HepG2 (cell line): ENCODE data around the gene SEC14L2. TPM values are rescaled to one million over a fixed set of nuclear protein-coding genes. Genes with fewer than 3 reads are reported as not detected.

Source experiments
- ATF2 ChIP-seq: sonication (generic); formaldehyde crosslinking; IDR thresholded peaks from 2 replicates; pipeline ENCODE4 v1.4.0; 2020; ENCODE audit warnings: missing genetic modification reagents
- FOSL2 ChIP-seq: sonication (generic); formaldehyde crosslinking; IDR thresholded peaks from 2 replicates; pipeline ENCODE4 v1.4.0; 2020; ENCODE audit warnings: missing genetic modification reagents
- FOXC1 ChIP-seq: sonication (generic); formaldehyde crosslinking; IDR thresholded peaks from 2 replicates; pipeline ENCODE4 v1.8.0; 2022; ENCODE audit warnings: mild to moderate bottlenecking, missing genetic modification reagents, borderline replicate concordance
- GABPA ChIP-seq, 2 experiments: IDR thresholded peaks; 2 replicates each; pipeline ENCODE4 v1.6.1; 2011 to 2016; ENCODE audit warnings: low read depth in 2 of 2, low read length in 1 of 2, missing biosample characterization in 1 of 2, missing genetic modification characterization in 1 of 2
- HIC2 ChIP-seq: sonication (generic); formaldehyde crosslinking; IDR thresholded peaks from 2 replicates; pipeline ENCODE4 v1.9.0; 2022; ENCODE audit warnings: low read depth, missing genetic modification reagents
- HOXD1 ChIP-seq: sonication (generic); formaldehyde crosslinking; IDR thresholded peaks from 2 replicates; pipeline ENCODE4 v1.5.0; 2020; ENCODE audit warnings: missing genetic modification reagents
- IRF2 ChIP-seq: IDR thresholded peaks from 2 replicates; pipeline ENCODE4 v1.6.1; 2018; ENCODE audit warnings: missing genetic modification reagents, missing compliant biosample characterization
- MEIS1 ChIP-seq: sonication (generic); formaldehyde crosslinking; IDR thresholded peaks from 2 replicates; pipeline ENCODE4 v1.9.0; 2021; ENCODE audit warnings: mild to moderate bottlenecking, missing genetic modification reagents, moderate library complexity, borderline replicate concordance
- MIER3 ChIP-seq: IDR thresholded peaks from 2 replicates; pipeline ENCODE4 v1.6.1; 2016; ENCODE audit warnings: missing compliant biosample characterization, borderline replicate concordance
- MIXL1 ChIP-seq: IDR thresholded peaks from 2 replicates; pipeline ENCODE4 v1.6.1; 2016
- MLX ChIP-seq: IDR thresholded peaks from 2 replicates; pipeline ENCODE4 v1.6.1; 2016
- NFKBIZ ChIP-seq: IDR thresholded peaks from 2 replicates; pipeline ENCODE4 v1.6.1; 2018; ENCODE audit warnings: missing genetic modification reagents, missing compliant biosample characterization
- NR2F6 ChIP-seq, 2 experiments: IDR thresholded peaks; 2 replicates each; pipeline ENCODE4 v1.6.1; 2016; ENCODE audit warnings: antibody characterized with exemption in 1 of 2, mild to moderate bottlenecking in 1 of 2
- SIN3B ChIP-seq: fragments of 150-350 bp; IDR thresholded peaks from 2 replicates; pipeline ENCODE4 v1.6.1; 2014; ENCODE audit warnings: low read length
- SMAD3 ChIP-seq: sonication (generic); formaldehyde crosslinking; IDR thresholded peaks from 2 replicates; pipeline ENCODE4 v1.4.0; 2020; ENCODE audit warnings: missing genetic modification reagents
- SRSF1 ChIP-seq: fragments of 200-400 bp; formaldehyde crosslinking; optimal IDR thresholded peaks from 2 replicates; pipeline ENCODE3; 2017; ENCODE audit warnings: mild to moderate bottlenecking, low read depth, low read length, moderate library complexity
- SRY ChIP-seq: sonication (generic); formaldehyde crosslinking; IDR thresholded peaks from 2 replicates; pipeline ENCODE4 v1.8.0; 2022; ENCODE audit warnings: mild to moderate bottlenecking, missing genetic modification reagents
- TGIF2 ChIP-seq: IDR thresholded peaks from 2 replicates; pipeline ENCODE4 v1.6.1; 2016; ENCODE audit warnings: control low read depth, missing compliant biosample characterization
- ZFAT ChIP-seq: sonication (generic); formaldehyde crosslinking; conservative IDR thresholded peaks from 2 replicates; pipeline ENCODE4 v1.8.1; 2023; ENCODE audit warnings: missing genetic modification reagents, inconsistent platforms
- ZNF256 ChIP-seq: sonication (generic); formaldehyde crosslinking; conservative IDR thresholded peaks from 2 replicates; pipeline ENCODE4 v1.4.0; 2020; ENCODE audit warnings: missing genetic modification reagents
- ZNF276 ChIP-seq: sonication (generic); formaldehyde crosslinking; IDR thresholded peaks from 2 replicates; pipeline ENCODE4 v1.4.0; 2020; ENCODE audit warnings: mild to moderate bottlenecking, low read depth, missing genetic modification reagents
- ZNF382 ChIP-seq: sonication (generic); formaldehyde crosslinking; IDR thresholded peaks from 2 replicates; pipeline ENCODE4 v1.5.0; 2020; ENCODE audit warnings: missing genetic modification reagents, mild to moderate bottlenecking, borderline replicate concordance
- ZNF572 ChIP-seq: sonication (generic); formaldehyde crosslinking; IDR thresholded peaks from 2 replicates; pipeline ENCODE4 v1.5.1; 2020; ENCODE audit warnings: mild to moderate bottlenecking, missing genetic modification reagents
- ZNF775 ChIP-seq: sonication (generic); formaldehyde crosslinking; IDR thresholded peaks from 2 replicates; pipeline ENCODE4 v1.4.0; 2020; ENCODE audit warnings: missing genetic modification reagents, mild to moderate bottlenecking, moderate library complexity, borderline replicate concordance
- ZSCAN31 ChIP-seq: sonication (generic); formaldehyde crosslinking; IDR thresholded peaks from 2 replicates; pipeline ENCODE4 v1.5.0; 2020; ENCODE audit warnings: low read depth, mild to moderate bottlenecking, missing genetic modification reagents
- polyA plus RNA-seq, 8 experiments: library from polyadenylated mRNA; depleted of rRNA in 3 of 8; stranded (reverse) in 7 of 8; unstranded in 1 of 8; fragments of >200 nt; fragmentation: Illumina TruSeq in 4 of 8; extraction: Trizol in 4 of 8; gene quantifications; 2 replicates each; pipeline versions ENCODE4 v1.2.1 to v1.2.3, GENCODE V29; 2011 to 2016; ENCODE audit warnings: low read depth in 4 of 8, missing spikeins in 1 of 8, mixed read lengths in 1 of 8; ENCODE audit not compliant: insufficient read depth in 1 of 8
- total RNA-seq, 5 experiments: library from RNA; depleted of rRNA; stranded (reverse); fragments of >200 nt; fragmentation: Illumina TruSeq; extraction: Trizol; gene quantifications; 2 replicates each; pipeline ENCODE4 v1.2.3, GENCODE V29; 2016; ENCODE audit warnings: low read depth in 1 of 5

SEC14L2 gene
- total and polyA plus RNA-seq, 2 of the 13 experiments (the other 11 are each of a cell fraction or from before 2014, with no cell fraction given): 4.1 to 5.1 TPM

- TF ChIP-seq HIC2 (CRISPR knock-in tag) (no peak), GABPA (IDR thresholded peaks at IDR 0.05; ENCODE audit: low read depth, low read length) (no peak), GABPA (CRISPR knock-in tag; IDR thresholded peaks at IDR 0.05; ENCODE audit: low read depth) (no peak), ZNF382 (CRISPR knock-in tag) (no peak), SRSF1 (no peak), ATF2 (no peak), NFKBIZ (CRISPR knock-in tag) (no peak), ZFAT (CRISPR knock-in tag) (no peak), FOSL2 (peak; percentile 83), FOXC1 (no peak), ZNF775 (CRISPR knock-in tag) (no peak), ZNF276 (0 out of 2 replicates have a peak, but pooled peaks have one; percentile 32), ZNF572 (CRISPR knock-in tag) (no peak), MLX (CRISPR knock-in tag) (no peak), SIN3B (no peak), NR2F6 (IDR thresholded peaks at IDR 0.05) (peak; percentile 32; the same call in 1 of the 2 replicates), NR2F6 (CRISPR knock-in tag; IDR thresholded peaks at IDR 0.05) (no peak; the same call in 1 of the 2 replicates), SRY (no peak), IRF2 (CRISPR knock-in tag) (peak; percentile 77), HOXD1 (CRISPR knock-in tag) (no peak), MIER3 (CRISPR knock-in tag) (peak; percentile 33; the same call in 1 of the 2 replicates), TGIF2 (CRISPR knock-in tag) (0 out of 2 replicates have a peak, but pooled peaks have one; percentile 25), MIXL1 (CRISPR knock-in tag) (peak; percentile 68; the same call in 1 of the 2 replicates), MEIS1 (no peak), ZNF256 (no peak), ZSCAN31 (no peak; the same call in 1 of the 2 replicates), SMAD3 (CRISPR knock-in tag) (peak; percentile 54; the same call in 1 of the 2 replicates)
These were observed 5.7 kb upstream of the SEC14L2 start (continued) for GRCh38 chr22:30390974-30391691.
